ENCODE data around the gene PTPRR.

PTPRR gene

GRCh38 chr12:70920251-70920851 lies at the start of gene PTPRR:
Gene PTPRR, minus strand, starts transcription at chr12:70920738. Its CDS starts 348 bp downstream, at chr12:70920390.
- no peaks in the 10 kb centered on the region for H3F3A ChIP-seq (ENCODE audit: insufficient read depth)
- H4K20me1 ChIP-seq (ENCODE audit: low read depth, low read length): no peaks in the 10 kb centered on the region
- TF ChIP-seq CTCF (IDR thresholded peaks at IDR 0.05; ENCODE audit: insufficient read depth, low read length, poor library complexity, severe bottlenecking): no peak
- TF ChIP-seq EZH2phosphoT487 (conservative IDR thresholded peaks at IDR 0.05; ENCODE audit: low read length): no peak
- H3K79me2 ChIP-seq (ENCODE audit: insufficient read depth, low read length): no peaks in the 10 kb centered on the region
- no peak within 1 kb of the TSS for H3K4me2 ChIP-seq (ENCODE audit: low read depth, low read length, poor library complexity, severe bottlenecking)
- H3K27ac ChIP-seq (ENCODE audit: low read depth, low read length): no peak within 1 kb of the TSS
- no peaks in the 10 kb centered on the region for H3K27me3 ChIP-seq (ENCODE audit: low read length)
- no peak within 1 kb of the TSS for H3K4me3 ChIP-seq (ENCODE audit: insufficient read depth, low read length, poor library complexity, severe bottlenecking)
- no peaks in the 10 kb centered on the region for H3K36me3 ChIP-seq (ENCODE audit: low read length)
- no peak within 1 kb of the TSS for H2AFZ ChIP-seq (ENCODE audit: low read depth, low read length, severe bottlenecking)
- H3K9me2 ChIP-seq (replicated peaks; ENCODE audit: insufficient read depth, low read length): no peaks in the 10 kb centered on the region
- H3K9me3 ChIP-seq (ENCODE audit: insufficient read depth, low read length): no peaks in the 10 kb centered on the region
- H3K9ac ChIP-seq (ENCODE audit: low read length): no peak within 1 kb of the TSS

- no peaks in the 10 kb centered on the region for H3K36me3 ChIP-seq (ENCODE audit: low read length)
- no peak for TF ChIP-seq EZH2phosphoT487 (conservative IDR thresholded peaks at IDR 0.05; ENCODE audit: low read length)
- TF ChIP-seq CTCF (IDR thresholded peaks at IDR 0.05; ENCODE audit: insufficient read depth, low read length, poor library complexity, severe bottlenecking): no peak
- H3K9me3 ChIP-seq (ENCODE audit: insufficient read depth, low read length): no peaks in the 10 kb centered on the region
- no peak overlapping the region for H2AFZ ChIP-seq (ENCODE audit: low read depth, low read length, severe bottlenecking)
- H3K27ac ChIP-seq (ENCODE audit: low read depth, low read length): no peak overlapping the region
- H3K27me3 ChIP-seq (ENCODE audit: low read length): no peaks in the 10 kb centered on the region
- H3K4me2 ChIP-seq (ENCODE audit: low read depth, low read length, poor library complexity, severe bottlenecking): no peak overlapping the region
- H3F3A ChIP-seq (ENCODE audit: insufficient read depth): no peaks in the 10 kb centered on the region
- H4K20me1 ChIP-seq (ENCODE audit: low read depth, low read length): no peaks in the 10 kb centered on the region
- no peaks in the 10 kb centered on the region for H3K9me2 ChIP-seq (replicated peaks; ENCODE audit: insufficient read depth, low read length)
- no peak overlapping the region for H3K4me3 ChIP-seq (ENCODE audit: insufficient read depth, low read length, poor library complexity, severe bottlenecking)
- no peak overlapping the region for H3K9ac ChIP-seq (ENCODE audit: low read length)
- H3K79me2 ChIP-seq (ENCODE audit: insufficient read depth, low read length): no peaks in the 10 kb centered on the region
These were observed 46.7 kb upstream of the PTPRR start for GRCh38 chr12:70966996-70967790.

GRCh38 chr12:70966046-70966445 lies 45.5 kb upstream of the PTPRR start:
- Histone ChIP-seq H3K79me2 (ENCODE audit: insufficient read depth, low read length) (no peaks in the 10 kb centered on the region), H3F3A (ENCODE audit: insufficient read depth) (no peaks in the 10 kb centered on the region), H4K20me1 (ENCODE audit: low read depth, low read length) (no peaks in the 10 kb centered on the region), H3K27ac (ENCODE audit: low read depth, low read length) (no peak overlapping the region), H3K9me3 (ENCODE audit: insufficient read depth, low read length) (no peaks in the 10 kb centered on the region), H3K27me3 (ENCODE audit: low read length) (no peaks in the 10 kb centered on the region), H3K9ac (ENCODE audit: low read length) (no peak overlapping the region), H3K9me2 (replicated peaks; ENCODE audit: insufficient read depth, low read length) (no peaks in the 10 kb centered on the region), H3K4me2 (ENCODE audit: low read depth, low read length, poor library complexity, severe bottlenecking) (no peak overlapping the region), H3K4me3 (ENCODE audit: insufficient read depth, low read length, poor library complexity, severe bottlenecking) (no peak overlapping the region), H2AFZ (ENCODE audit: low read depth, low read length, severe bottlenecking) (no peak overlapping the region), H3K36me3 (ENCODE audit: low read length) (no peaks in the 10 kb centered on the region)
- TF ChIP-seq EZH2phosphoT487 (conservative IDR thresholded peaks at IDR 0.05; ENCODE audit: low read length): no peak
- TF ChIP-seq CTCF (IDR thresholded peaks at IDR 0.05; ENCODE audit: insufficient read depth, low read length, poor library complexity, severe bottlenecking): no peak

Measured in SU-DHL-6 (cell line).